BJ (cell line): ENCODE results near the gene UROC1. TPM values are rescaled to one million over a fixed set of nuclear protein-coding genes. Genes with fewer than 3 reads are reported as not detected.

Source experiments
- CTCF ChIA-PET: fragments of 350-600 bp; formaldehyde crosslinking; extraction: SDS; loops from one replicate; lab custom pipeline; 2021; ENCODE audit warnings: antibody characterized with exemption, inconsistent platforms; lab: Yijun Ruan, JAX
- POLR2A ChIA-PET: fragments of 300-600 bp; sonication (Branson Sonifier 250); formaldehyde crosslinking; extraction: SDS; loops from one replicate; lab custom pipeline; 2021; ENCODE audit warnings: antibody characterized with exemption; lab: Charles Lee
- DNase-seq: peaks from one replicate; pipeline ENCODE4 v3.0.0-alpha.2; 2011; ENCODE audit warnings: low read depth
- H3K27me3 ChIP-seq: 2 replicates; pipeline ENCODE4 v1.6.0; 2011; ENCODE audit warnings: low read length; ENCODE audit not compliant: control insufficient read depth, insufficient read depth
- H3K36me3 ChIP-seq: 2 replicates; pipeline ENCODE4 v1.5.1; 2011; ENCODE audit warnings: low read length; ENCODE audit not compliant: control insufficient read depth, insufficient read depth
- H3K4me3 ChIP-seq: 2 replicates; pipeline ENCODE4 v1.5.1; 2011; ENCODE audit warnings: low read depth, mild to moderate bottlenecking, control low read depth, low read length
- CTCF ChIP-seq: IDR thresholded peaks from 2 replicates; pipeline ENCODE4 v1.5.1; 2011; ENCODE audit warnings: low read depth, mild to moderate bottlenecking, control low read depth, inconsistent platforms, low read length, moderate library complexity; ENCODE audit not compliant: insufficient read depth
- polyA plus RNA-seq: library from polyadenylated mRNA; depleted of rRNA; stranded (reverse); fragments of >200 nt; gene quantifications from 2 replicates; pipeline ENCODE4 v1.2.3, GENCODE V29; 2011

Gene UROC1
- polyA plus RNA-seq, 1 experiment = not detected

- no peak overlapping the region for H3K4me3 ChIP-seq
- H3K27me3 ChIP-seq = peaks cover 11% of the 10 kb centered on the region
- POLR2A ChIA-PET = no interaction called here
- no peak for DNase-seq
- no peak for TF ChIP-seq CTCF
- CTCF ChIA-PET = no interaction called here
- no peaks in the 10 kb centered on the region for H3K36me3 ChIP-seq
These were observed 32.4 kb upstream of the UROC1 start for GRCh38 chr3:126549861-126550487.

- CTCF ChIA-PET = no interaction called here
- H3K4me3 ChIP-seq = no peak overlapping the region
- POLR2A ChIA-PET = no interaction called here
- peaks cover 11% of the 10 kb centered on the region for H3K27me3 ChIP-seq
- DNase-seq = no peak
- TF ChIP-seq CTCF = no peak
- H3K36me3 ChIP-seq = no peaks in the 10 kb centered on the region
These were observed 31.2 kb upstream of the UROC1 start for GRCh38 chr3:126548556-126549466.

GRCh38 chr3:126547721-126548120, 30.1 kb upstream of the UROC1 start:
- DNase-seq = no peak
- Histone ChIP-seq H3K4me3 (no peak overlapping the region), H3K27me3 (peaks cover 11% of the 10 kb centered on the region), H3K36me3 (no peaks in the 10 kb centered on the region)
- CTCF ChIA-PET = interaction anchor here (1.0 to 1.1 kb wide), 2 partner anchors 11 to 997 kb away, joined by 4 read pairs; partner anchors contain the start of gene C3orf22
- POLR2A ChIA-PET = no interaction called here
- TF ChIP-seq CTCF = no peak

GRCh38 chr3:126546549-126547239, 29.1 kb upstream of the UROC1 start:
- CTCF ChIA-PET = interaction anchor here (1.1 kb wide), 1 partner anchor 12 kb away, joined by 4 read pairs; the partner anchor contains the start of gene C3orf22
- POLR2A ChIA-PET = no interaction called here
- H3K27me3 ChIP-seq = peaks cover 13% of the 10 kb centered on the region
- TF ChIP-seq CTCF = no peak
- H3K36me3 ChIP-seq = no peaks in the 10 kb centered on the region
- H3K4me3 ChIP-seq = no peak overlapping the region
- no peak for DNase-seq

GRCh38 chr3:126546013-126546412, 28.4 kb upstream of the UROC1 start:
- no peak for TF ChIP-seq CTCF
- Histone ChIP-seq H3K36me3 (no peaks in the 10 kb centered on the region), H3K4me3 (no peak overlapping the region), H3K27me3 (peaks cover 14% of the 10 kb centered on the region)
- DNase-seq = no peak
- ChIA-PET CTCF (no interaction called here), POLR2A (no interaction called here)
